HEK293 (cell line): ENCODE data around the gene TPH2.

Experiments used
- CTCF ChIA-PET: fragments of 350-600 bp; formaldehyde crosslinking; extraction: SDS; loops from one replicate; lab custom pipeline; 2021; ENCODE audit warnings: antibody characterized with exemption; lab: Yijun Ruan, JAX
- POLR2A ChIA-PET: fragments of 300-600 bp; formaldehyde crosslinking; extraction: SDS; loops from one replicate; lab custom pipeline; 2020; ENCODE audit warnings: antibody characterized with exemption, inconsistent platforms; lab: Yijun Ruan, JAX
- H3K27ac ChIP-seq: fragments of 200-500 bp; sonication (Bioruptor generic); 2 replicates; pipeline ENCODE4 v1.5.1; 2014; ENCODE audit warnings: low read depth, low read length, control low read depth, inconsistent platforms; ENCODE audit errors: extremely low read depth
- H3K36me3 ChIP-seq, 2 experiments: fragments of 200-500 bp in 1 of 2; sonication (Bioruptor generic) in 1 of 2; 1 replicate in 1 of 2; 2 replicates in 1 of 2; pipeline ENCODE4 v1.5.1; 2014 to 2017; ENCODE audit warnings: inconsistent platforms in 2 of 2, low read length in 2 of 2; ENCODE audit not compliant: control insufficient read depth in 2 of 2, insufficient read depth in 1 of 2
- H3K4me1 ChIP-seq: fragments of 200-500 bp; sonication (Bioruptor generic); 2 replicates; pipeline ENCODE4 v1.5.1; 2014; ENCODE audit warnings: mild to moderate bottlenecking, low read length, inconsistent platforms; ENCODE audit not compliant: control insufficient read depth, insufficient read depth
- H3K4me3 ChIP-seq: 2 replicates; pipeline ENCODE4 v1.5.1; 2011; ENCODE audit warnings: low read depth, mild to moderate bottlenecking, control low read depth, low read length, moderate library complexity
- H3K9me3 ChIP-seq: fragments of 200-500 bp; sonication (Bioruptor generic); 2 replicates; pipeline ENCODE4 v1.5.1; 2014; ENCODE audit warnings: low read depth, low read length, inconsistent platforms; ENCODE audit not compliant: control insufficient read depth, insufficient read depth
- OVOL3 ChIP-seq: fragments of 450-650 bp; formaldehyde crosslinking; IDR thresholded peaks from 2 replicates; pipeline ENCODE4 v1.5.1; 2016; ENCODE audit warnings: missing biosample characterization, missing genetic modification characterization
- SCRT1 ChIP-seq: fragments of 450-650 bp; formaldehyde crosslinking; IDR thresholded peaks from 2 replicates; pipeline ENCODE4 v1.5.1; 2016; ENCODE audit warnings: missing biosample characterization, missing genetic modification characterization, borderline replicate concordance
- SP3 ChIP-seq: fragments of 450-650 bp; formaldehyde crosslinking; IDR thresholded peaks from 2 replicates; pipeline ENCODE4 v1.5.1; 2016; ENCODE audit warnings: missing biosample characterization, missing genetic modification characterization
- YY2 ChIP-seq: fragments of 450-650 bp; formaldehyde crosslinking; IDR thresholded peaks from 2 replicates; pipeline ENCODE4 v1.5.1; 2016; ENCODE audit warnings: missing biosample characterization, missing genetic modification characterization
- ZBTB21 ChIP-seq: fragments of 450-650 bp; formaldehyde crosslinking; IDR thresholded peaks from 2 replicates; pipeline ENCODE4 v1.5.1; 2017; ENCODE audit warnings: missing biosample characterization, missing genetic modification characterization
- ZFP3 ChIP-seq: fragments of 450-650 bp; formaldehyde crosslinking; IDR thresholded peaks from 2 replicates; pipeline ENCODE4 v1.5.1; 2016; ENCODE audit warnings: low read depth, missing biosample characterization, missing genetic modification characterization
- ZNF155 ChIP-seq: fragments of 450-650 bp; formaldehyde crosslinking; IDR thresholded peaks from 2 replicates; pipeline ENCODE4 v1.5.1; 2016; ENCODE audit warnings: missing biosample characterization, missing genetic modification characterization
- ZNF341 ChIP-seq: fragments of 450-650 bp; formaldehyde crosslinking; IDR thresholded peaks from 2 replicates; pipeline ENCODE4; 2016; ENCODE audit warnings: low read depth, missing biosample characterization, missing genetic modification characterization
- ZNF426 ChIP-seq: fragments of 450-650 bp; formaldehyde crosslinking; IDR thresholded peaks from 2 replicates; pipeline ENCODE4 v1.5.1; 2017; ENCODE audit warnings: missing biosample characterization, missing genetic modification characterization, mild to moderate bottlenecking, inconsistent platforms, moderate library complexity
- ZNF621 ChIP-seq: fragments of 450-650 bp; formaldehyde crosslinking; IDR thresholded peaks from 2 replicates; pipeline ENCODE4 v1.5.1; 2017; ENCODE audit warnings: missing biosample characterization, missing genetic modification characterization
- ZNF654 ChIP-seq: fragments of 450-650 bp; formaldehyde crosslinking; IDR thresholded peaks from 2 replicates; pipeline ENCODE4 v1.5.1; 2016; ENCODE audit warnings: low read depth, missing biosample characterization, missing genetic modification characterization
- ZNF660 ChIP-seq: fragments of 450-650 bp; IDR thresholded peaks from 2 replicates; pipeline ENCODE4 v1.5.1; 2018; ENCODE audit warnings: missing biosample characterization, mild to moderate bottlenecking, missing genetic modification characterization
- ZSCAN23 ChIP-seq: fragments of 450-650 bp; formaldehyde crosslinking; IDR thresholded peaks from 2 replicates; pipeline ENCODE4 v1.5.1; 2016; ENCODE audit warnings: missing biosample characterization, missing genetic modification characterization
- TF ChIP-seq, protein P1 (sequence below): fragments of 450-650 bp; formaldehyde crosslinking; IDR thresholded peaks from 2 replicates; pipeline ENCODE4 v1.5.1; 2017; ENCODE audit warnings: missing biosample characterization, missing genetic modification characterization
- TF ChIP-seq, protein P2 (sequence below): IDR thresholded peaks from 2 replicates; pipeline ENCODE4 v1.6.1; 2011; ENCODE audit warnings: mild to moderate bottlenecking, low read depth, low read length, borderline replicate concordance
- TF ChIP-seq, protein P3 (sequence below): fragments of 450-650 bp; IDR thresholded peaks from 2 replicates; pipeline ENCODE4 v1.5.1; 2018; ENCODE audit warnings: missing biosample characterization, mild to moderate bottlenecking, missing genetic modification characterization
- TF ChIP-seq, protein P4 (sequence below): fragments of 450-650 bp; formaldehyde crosslinking; IDR thresholded peaks from 2 replicates; pipeline ENCODE4; 2016; ENCODE audit warnings: missing biosample characterization, missing genetic modification characterization
- TF ChIP-seq, protein P5 (sequence below): fragments of 450-650 bp; formaldehyde crosslinking; IDR thresholded peaks from 2 replicates; pipeline ENCODE4 v1.5.1; 2016; ENCODE audit warnings: missing biosample characterization, missing genetic modification characterization, borderline replicate concordance
- TF ChIP-seq, protein P6 (sequence below): fragments of 450-650 bp; formaldehyde crosslinking; IDR thresholded peaks from 2 replicates; pipeline ENCODE4 v1.5.1; 2017; ENCODE audit warnings: missing biosample characterization, missing genetic modification characterization
- TF ChIP-seq, protein P7 (sequence below): fragments of 450-650 bp; formaldehyde crosslinking; IDR thresholded peaks from 2 replicates; pipeline ENCODE4 v1.5.1; 2017; ENCODE audit warnings: missing biosample characterization, missing genetic modification characterization

The TPH2 gene

DNA sequence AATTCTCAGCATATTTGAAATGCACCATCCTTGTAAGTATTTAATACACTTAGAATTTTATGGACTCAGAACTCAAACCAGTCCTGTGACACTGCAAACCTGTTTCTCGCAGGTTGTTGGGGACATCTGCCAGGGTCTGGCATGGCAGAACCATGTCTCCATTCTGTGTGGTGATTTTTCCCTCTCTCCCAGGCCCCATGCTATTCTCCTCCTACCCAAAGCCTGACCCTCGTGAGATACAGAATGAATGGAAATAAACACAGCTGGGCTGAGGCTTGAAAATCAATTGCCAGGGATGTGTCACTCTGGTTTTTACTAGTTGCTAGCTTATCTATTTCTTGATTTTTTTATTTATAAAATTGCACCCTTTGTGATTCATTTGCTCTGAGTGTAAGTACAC is 19.8 kb downstream of the TPH2 start:
- H3K4me3 ChIP-seq: no peak overlapping the region
- no peak for TF ChIP-seq ZNF341 (tag by site-specific recombination)
- TF ChIP-seq ZBTB21 (tag by site-specific recombination): no peak
- no peak for TF ChIP-seq ZNF426 (tag by site-specific recombination)
- TF ChIP-seq, protein P1, sequence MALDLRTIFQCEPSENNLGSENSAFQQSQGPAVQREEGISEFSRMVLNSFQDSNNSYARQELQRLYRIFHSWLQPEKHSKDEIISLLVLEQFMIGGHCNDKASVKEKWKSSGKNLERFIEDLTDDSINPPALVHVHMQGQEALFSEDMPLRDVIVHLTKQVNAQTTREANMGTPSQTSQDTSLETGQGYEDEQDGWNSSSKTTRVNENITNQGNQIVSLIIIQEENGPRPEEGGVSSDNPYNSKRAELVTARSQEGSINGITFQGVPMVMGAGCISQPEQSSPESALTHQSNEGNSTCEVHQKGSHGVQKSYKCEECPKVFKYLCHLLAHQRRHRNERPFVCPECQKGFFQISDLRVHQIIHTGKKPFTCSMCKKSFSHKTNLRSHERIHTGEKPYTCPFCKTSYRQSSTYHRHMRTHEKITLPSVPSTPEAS: no peak
- no peak for TF ChIP-seq ZFP3 (tag by site-specific recombination)
- no peak for TF ChIP-seq ZSCAN23
- no peak for TF ChIP-seq ZNF660 (tag by site-specific recombination)
- TF ChIP-seq, protein P2, sequence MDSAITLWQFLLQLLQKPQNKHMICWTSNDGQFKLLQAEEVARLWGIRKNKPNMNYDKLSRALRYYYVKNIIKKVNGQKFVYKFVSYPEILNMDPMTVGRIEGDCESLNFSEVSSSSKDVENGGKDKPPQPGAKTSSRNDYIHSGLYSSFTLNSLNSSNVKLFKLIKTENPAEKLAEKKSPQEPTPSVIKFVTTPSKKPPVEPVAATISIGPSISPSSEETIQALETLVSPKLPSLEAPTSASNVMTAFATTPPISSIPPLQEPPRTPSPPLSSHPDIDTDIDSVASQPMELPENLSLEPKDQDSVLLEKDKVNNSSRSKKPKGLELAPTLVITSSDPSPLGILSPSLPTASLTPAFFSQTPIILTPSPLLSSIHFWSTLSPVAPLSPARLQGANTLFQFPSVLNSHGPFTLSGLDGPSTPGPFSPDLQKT: no peak
- no peak for TF ChIP-seq ZNF654 (tag by site-specific recombination)
- TF ChIP-seq ZNF155 (tag by site-specific recombination): no peak
- TF ChIP-seq YY2: no peak
- TF ChIP-seq, protein P3, sequence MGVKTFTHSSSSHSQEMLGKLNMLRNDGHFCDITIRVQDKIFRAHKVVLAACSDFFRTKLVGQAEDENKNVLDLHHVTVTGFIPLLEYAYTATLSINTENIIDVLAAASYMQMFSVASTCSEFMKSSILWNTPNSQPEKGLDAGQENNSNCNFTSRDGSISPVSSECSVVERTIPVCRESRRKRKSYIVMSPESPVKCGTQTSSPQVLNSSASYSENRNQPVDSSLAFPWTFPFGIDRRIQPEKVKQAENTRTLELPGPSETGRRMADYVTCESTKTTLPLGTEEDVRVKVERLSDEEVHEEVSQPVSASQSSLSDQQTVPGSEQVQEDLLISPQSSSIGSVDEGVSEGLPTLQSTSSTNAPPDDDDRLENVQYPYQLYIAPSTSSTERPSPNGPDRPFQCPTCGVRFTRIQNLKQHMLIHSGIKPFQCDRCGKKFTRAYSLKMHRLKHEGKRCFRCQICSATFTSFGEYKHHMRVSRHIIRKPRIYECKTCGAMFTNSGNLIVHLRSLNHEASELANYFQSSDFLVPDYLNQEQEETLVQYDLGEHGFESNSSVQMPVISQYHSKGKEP: no peak
- no peak for TF ChIP-seq ZNF621 (tag by site-specific recombination)
- no peak for TF ChIP-seq SP3
- TF ChIP-seq SCRT1: no peak
- TF ChIP-seq, protein P4, sequence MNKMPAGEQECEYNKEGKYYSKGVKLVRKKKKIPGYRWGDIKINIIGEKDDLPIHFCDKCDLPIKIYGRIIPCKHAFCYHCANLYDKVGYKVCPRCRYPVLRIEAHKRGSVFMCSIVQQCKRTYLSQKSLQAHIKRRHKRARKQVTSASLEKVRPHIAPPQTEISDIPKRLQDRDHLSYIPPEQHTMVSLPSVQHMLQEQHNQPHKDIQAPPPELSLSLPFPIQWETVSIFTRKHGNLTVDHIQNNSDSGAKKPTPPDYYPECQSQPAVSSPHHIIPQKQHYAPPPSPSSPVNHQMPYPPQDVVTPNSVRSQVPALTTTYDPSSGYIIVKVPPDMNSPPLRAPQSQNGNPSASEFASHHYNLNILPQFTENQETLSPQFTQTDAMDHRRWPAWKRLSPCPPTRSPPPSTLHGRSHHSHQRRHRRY: no peak
- TF ChIP-seq, protein P5, sequence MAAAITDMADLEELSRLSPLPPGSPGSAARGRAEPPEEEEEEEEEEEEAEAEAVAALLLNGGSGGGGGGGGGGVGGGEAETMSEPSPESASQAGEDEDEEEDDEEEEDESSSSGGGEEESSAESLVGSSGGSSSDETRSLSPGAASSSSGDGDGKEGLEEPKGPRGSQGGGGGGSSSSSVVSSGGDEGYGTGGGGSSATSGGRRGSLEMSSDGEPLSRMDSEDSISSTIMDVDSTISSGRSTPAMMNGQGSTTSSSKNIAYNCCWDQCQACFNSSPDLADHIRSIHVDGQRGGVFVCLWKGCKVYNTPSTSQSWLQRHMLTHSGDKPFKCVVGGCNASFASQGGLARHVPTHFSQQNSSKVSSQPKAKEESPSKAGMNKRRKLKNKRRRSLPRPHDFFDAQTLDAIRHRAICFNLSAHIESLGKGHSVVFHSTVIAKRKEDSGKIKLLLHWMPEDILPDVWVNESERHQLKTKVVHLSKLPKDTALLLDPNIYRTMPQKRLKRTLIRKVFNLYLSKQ (tag by site-specific recombination): no peak
- TF ChIP-seq, protein P6, sequence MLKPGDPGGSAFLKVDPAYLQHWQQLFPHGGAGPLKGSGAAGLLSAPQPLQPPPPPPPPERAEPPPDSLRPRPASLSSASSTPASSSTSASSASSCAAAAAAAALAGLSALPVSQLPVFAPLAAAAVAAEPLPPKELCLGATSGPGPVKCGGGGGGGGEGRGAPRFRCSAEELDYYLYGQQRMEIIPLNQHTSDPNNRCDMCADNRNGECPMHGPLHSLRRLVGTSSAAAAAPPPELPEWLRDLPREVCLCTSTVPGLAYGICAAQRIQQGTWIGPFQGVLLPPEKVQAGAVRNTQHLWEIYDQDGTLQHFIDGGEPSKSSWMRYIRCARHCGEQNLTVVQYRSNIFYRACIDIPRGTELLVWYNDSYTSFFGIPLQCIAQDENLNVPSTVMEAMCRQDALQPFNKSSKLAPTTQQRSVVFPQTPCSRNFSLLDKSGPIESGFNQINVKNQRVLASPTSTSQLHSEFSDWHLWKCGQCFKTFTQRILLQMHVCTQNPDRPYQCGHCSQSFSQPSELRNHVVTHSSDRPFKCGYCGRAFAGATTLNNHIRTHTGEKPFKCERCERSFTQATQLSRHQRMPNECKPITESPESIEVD (tag by site-specific recombination): no peak
- TF ChIP-seq, protein P7, sequence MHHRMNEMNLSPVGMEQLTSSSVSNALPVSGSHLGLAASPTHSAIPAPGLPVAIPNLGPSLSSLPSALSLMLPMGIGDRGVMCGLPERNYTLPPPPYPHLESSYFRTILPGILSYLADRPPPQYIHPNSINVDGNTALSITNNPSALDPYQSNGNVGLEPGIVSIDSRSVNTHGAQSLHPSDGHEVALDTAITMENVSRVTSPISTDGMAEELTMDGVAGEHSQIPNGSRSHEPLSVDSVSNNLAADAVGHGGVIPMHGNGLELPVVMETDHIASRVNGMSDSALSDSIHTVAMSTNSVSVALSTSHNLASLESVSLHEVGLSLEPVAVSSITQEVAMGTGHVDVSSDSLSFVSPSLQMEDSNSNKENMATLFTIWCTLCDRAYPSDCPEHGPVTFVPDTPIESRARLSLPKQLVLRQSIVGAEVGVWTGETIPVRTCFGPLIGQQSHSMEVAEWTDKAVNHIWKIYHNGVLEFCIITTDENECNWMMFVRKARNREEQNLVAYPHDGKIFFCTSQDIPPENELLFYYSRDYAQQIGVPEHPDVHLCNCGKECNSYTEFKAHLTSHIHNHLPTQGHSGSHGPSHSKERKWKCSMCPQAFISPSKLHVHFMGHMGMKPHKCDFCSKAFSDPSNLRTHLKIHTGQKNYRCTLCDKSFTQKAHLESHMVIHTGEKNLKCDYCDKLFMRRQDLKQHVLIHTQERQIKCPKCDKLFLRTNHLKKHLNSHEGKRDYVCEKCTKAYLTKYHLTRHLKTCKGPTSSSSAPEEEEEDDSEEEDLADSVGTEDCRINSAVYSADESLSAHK: no peak
- TF ChIP-seq OVOL3 (tag by site-specific recombination): no peak
- no peaks in the 10 kb centered on the region for H3K9me3 ChIP-seq
- ChIA-PET POLR2A (no interaction called here), CTCF (no interaction called here)
- no peak overlapping the region for H3K27ac ChIP-seq
- no peaks in the 10 kb centered on the region for H3K36me3 ChIP-seq
- H3K4me1 ChIP-seq: no peaks in the 10 kb centered on the region
